OCI-LY1 (cell line): ENCODE results near the gene LRP2BP.

Source experiments
- EZH2 ChIP-seq: fragments of 200-600 bp; sonication (generic), shearing (Covaris generic); IDR thresholded peaks from 2 replicates; pipeline ENCODE4 v1.8.0; 2017; ENCODE audit warnings: borderline replicate concordance, mixed run types, mild to moderate bottlenecking, antibody characterized with exemption, low read length, moderate library complexity, mixed read lengths
- TF ChIP-seq, protein P1 (sequence below): fragments of 200-600 bp; sonication (generic), shearing (Covaris generic); IDR thresholded peaks from 2 replicates; pipeline ENCODE4 v1.5.1; 2017; ENCODE audit warnings: mild to moderate bottlenecking, antibody characterized with exemption, low read length, moderate library complexity, mixed read lengths

GRCh38 chr4:185317880-185318279, 77.8 kb downstream of the LRP2BP start:
- TF ChIP-seq, protein P1, sequence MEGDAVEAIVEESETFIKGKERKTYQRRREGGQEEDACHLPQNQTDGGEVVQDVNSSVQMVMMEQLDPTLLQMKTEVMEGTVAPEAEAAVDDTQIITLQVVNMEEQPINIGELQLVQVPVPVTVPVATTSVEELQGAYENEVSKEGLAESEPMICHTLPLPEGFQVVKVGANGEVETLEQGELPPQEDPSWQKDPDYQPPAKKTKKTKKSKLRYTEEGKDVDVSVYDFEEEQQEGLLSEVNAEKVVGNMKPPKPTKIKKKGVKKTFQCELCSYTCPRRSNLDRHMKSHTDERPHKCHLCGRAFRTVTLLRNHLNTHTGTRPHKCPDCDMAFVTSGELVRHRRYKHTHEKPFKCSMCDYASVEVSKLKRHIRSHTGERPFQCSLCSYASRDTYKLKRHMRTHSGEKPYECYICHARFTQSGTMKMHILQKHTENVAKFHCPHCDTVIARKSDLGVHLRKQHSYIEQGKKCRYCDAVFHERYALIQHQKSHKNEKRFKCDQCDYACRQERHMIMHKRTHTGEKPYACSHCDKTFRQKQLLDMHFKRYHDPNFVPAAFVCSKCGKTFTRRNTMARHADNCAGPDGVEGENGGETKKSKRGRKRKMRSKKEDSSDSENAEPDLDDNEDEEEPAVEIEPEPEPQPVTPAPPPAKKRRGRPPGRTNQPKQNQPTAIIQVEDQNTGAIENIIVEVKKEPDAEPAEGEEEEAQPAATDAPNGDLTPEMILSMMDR: no peak
- no peak for TF ChIP-seq EZH2
